GM10266 (cell line): ENCODE results near the gene SMARCC2.

Source experiments
- DNase-seq: peaks from one replicate; pipeline ENCODE4 v3.0.0; 2012; ENCODE audit errors: extremely low spot score
- CTCF ChIP-seq: IDR thresholded peaks from 2 replicates; pipeline ENCODE4 v1.5.1; 2012; ENCODE audit warnings: mild to moderate bottlenecking, low read depth; ENCODE audit not compliant: control insufficient read depth, insufficient read depth; ENCODE audit errors: missing control alignments

SMARCC2 gene

DNA sequence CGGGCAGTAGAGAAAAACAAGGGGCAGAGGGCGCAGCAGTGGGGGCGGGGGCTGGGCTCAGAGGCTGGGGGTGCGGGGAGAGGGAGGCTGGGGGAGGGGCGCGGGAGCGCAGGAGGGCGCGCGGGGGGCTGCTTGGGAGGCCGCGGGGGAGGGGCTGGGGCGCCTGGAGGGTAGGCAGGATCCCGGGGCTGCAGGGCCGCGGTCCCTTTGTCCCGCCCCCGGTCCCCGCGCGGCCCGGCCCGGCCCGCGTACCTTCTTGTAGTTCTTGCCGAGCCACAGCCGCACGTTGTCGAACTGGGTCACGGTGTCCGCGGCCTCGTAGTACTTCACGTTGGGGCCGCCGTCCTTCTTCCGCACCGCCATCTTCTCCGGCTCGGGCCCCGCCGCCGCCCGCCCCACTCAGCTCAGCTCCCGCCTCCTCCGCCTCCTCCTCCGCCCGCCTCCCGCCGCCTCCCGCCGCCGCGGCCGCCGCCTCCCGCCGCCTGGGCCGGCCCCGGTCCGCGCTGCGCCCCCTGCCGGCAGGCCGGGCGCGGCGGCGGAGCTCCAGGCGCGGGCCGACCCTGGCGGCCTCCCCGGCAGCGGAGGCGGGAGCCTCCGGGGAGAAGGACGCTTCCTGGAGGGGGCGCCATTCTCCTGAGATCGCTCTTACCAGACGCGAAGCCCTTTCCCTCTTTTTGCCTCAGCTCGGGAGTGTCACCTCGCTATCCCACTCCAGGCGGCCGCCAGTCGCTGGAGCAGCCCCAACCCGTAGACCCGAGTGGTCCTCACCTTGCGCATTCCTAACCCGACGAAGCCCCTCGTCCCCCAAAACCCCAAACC is at the start of gene SMARCC2:
TSS of gene SMARCC2 (minus strand) at position 385 of the 819 bp plus-strand sequence. CDS start at position 363, 22 bp downstream.
- peak; percentile 93 for TF ChIP-seq CTCF
- peak; percentile 95 for DNase-seq

DNA sequence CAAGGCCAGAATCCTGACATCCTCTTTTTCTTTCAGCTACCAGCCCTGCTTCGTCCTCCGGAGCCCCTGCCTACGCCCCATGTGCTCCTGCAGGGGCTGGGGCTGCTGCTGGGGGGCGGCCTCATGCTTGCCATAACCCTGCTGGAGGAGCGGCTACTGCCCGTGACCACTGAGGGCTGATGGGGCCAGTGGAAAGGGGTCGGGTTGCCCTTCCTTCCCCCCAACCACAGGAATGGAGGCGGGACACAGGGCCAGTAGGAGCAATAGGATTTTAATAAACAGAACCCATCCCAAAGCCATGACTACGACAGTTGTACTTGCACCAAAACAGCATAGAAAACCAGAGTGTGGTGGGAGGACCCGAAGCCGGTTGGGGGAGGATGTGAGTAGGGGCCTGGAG is 48.3 kb upstream of the SMARCC2 start:
- TF ChIP-seq CTCF = no peak
- DNase-seq = no peak

DNA sequence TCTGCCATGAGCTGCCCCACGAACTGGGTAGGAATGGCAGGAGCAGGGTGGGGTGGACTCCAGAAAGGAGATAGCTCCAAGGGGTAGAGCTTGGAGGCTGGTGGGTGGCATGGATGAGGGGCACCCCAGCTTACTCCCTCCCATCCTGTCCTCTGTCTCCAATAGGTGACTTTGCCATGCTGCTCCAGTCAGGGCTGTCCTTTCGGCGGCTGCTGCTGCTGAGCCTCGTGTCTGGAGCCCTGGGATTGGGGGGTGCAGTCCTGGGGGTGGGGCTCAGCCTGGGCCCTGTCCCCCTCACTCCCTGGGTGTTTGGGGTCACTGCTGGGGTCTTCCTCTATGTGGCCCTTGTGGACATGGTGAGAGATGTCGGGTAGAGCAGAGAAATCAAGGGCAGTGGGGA is 47.7 kb upstream of the SMARCC2 start:
- DNase-seq = no peak
- no peak for TF ChIP-seq CTCF

DNA sequence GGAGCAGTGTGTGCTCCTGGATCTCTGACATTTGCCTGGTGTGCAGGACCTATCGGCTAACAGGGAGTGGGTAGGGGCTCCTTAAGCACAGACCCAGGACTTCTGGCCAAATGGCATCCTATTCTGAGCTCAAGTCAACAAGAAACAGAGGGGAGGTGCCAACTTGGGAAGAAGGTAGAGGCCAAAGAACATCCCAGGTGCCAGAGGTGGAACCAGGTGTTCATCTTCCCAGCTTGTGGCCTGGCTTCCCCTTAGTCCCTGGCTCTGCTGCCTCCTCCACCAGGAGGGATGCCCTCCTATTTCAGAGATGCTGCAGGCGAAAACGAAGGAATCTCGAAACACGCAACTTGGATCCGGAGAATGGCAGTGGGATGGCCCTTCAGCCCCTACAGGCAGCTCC is 46.8 kb upstream of the SMARCC2 start:
- TF ChIP-seq CTCF = no peak
- DNase-seq = no peak

DNA sequence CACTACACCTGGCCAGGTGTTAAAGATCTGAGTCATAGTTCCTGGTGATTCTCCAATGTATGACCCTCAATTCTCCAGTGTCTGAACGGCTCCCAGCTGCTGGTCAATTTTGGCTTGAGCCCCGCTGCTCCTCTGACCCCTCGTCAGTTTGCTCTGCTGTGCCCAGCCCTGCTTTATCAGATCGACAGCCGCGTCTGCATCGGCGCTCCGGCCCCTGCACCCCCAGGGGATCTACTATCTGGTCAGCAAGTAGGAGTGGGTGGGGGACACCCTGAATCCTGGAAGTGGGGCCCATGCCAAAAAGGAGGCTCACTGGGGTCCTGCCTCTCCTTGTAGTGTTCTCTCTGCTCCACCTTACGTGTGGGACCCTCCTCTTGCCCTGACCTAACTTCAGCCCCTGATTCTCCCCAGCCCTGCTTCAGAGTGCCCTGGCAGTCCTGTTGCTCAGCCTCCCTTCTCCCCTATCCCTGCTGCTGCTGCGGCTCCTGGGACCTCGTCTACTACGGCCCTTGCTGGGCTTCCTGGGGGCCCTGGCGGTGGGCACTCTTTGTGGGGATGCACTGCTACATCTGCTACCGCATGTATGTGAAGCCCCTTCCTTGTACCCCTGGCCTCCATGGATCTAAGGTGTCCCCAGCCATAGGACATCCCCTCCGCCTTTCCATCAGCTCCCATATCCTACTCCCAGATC is 45.6 kb upstream of the SMARCC2 start:
- no peak for TF ChIP-seq CTCF
- no peak for DNase-seq

DNA sequence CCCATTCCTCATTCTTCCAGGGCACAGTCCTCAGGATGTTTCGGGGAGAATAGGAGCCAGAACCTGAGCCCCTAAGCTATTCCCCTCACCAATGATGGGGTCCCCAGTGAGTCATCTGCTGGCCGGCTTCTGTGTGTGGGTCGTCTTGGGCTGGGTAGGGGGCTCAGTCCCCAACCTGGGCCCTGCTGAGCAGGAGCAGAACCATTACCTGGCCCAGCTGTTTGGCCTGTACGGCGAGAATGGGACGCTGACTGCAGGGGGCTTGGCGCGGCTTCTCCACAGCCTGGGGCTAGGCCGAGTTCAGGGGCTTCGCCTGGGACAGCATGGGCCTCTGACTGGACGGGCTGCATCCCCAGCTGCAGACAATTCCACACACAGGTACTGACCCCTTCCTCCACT is 41.9 kb upstream of the SMARCC2 start:
- no peak for DNase-seq
- TF ChIP-seq CTCF = no peak
